GM21423 (cell line): ENCODE measurements around the gene PPCDC.

ENCODE experiments used
- ATAC-seq: cut with Tn5 transposase; IDR thresholded peaks from one replicate; pipeline ENCODE4 v1.9.1; 2021; ENCODE audit warnings: mild to moderate bottlenecking, moderate library complexity; ENCODE audit not compliant: unreplicated experiment

The PPCDC gene

GRCh38 chr15:75008629-75009326, 14.6 kb upstream of the PPCDC start:
- ATAC-seq: peak; percentile 86

- ATAC-seq: no peak
These were observed 7.0 kb upstream of the PPCDC start for GRCh38 chr15:75016431-75016830.

GRCh38 chr15:75019916-75020315, 3.5 kb upstream of the PPCDC start:
- no peak for ATAC-seq

- ATAC-seq: no peak
These were observed 2.0 kb upstream of the PPCDC start for GRCh38 chr15:75021341-75021740.

GRCh38 chr15:75022783-75023180, 608 bp upstream of the PPCDC start:
- ATAC-seq: no peak

- ATAC-seq: no peak
These were observed 664 bp downstream of the PPCDC start for GRCh38 chr15:75023872-75024636.

GRCh38 chr15:75025107-75025506, 1.7 kb downstream of the PPCDC start:
- no peak for ATAC-seq

- ATAC-seq: no peak
These were observed 2.3 kb downstream of the PPCDC start for GRCh38 chr15:75025548-75026260.

- no peak for ATAC-seq
These were observed 4.2 kb downstream of the PPCDC start for GRCh38 chr15:75027551-75027950.

GRCh38 chr15:75028991-75029377, 5.6 kb downstream of the PPCDC start:
- peak; percentile 14 for ATAC-seq

- peak; percentile 59 for ATAC-seq
These were observed 6.1 kb downstream of the PPCDC start for GRCh38 chr15:75029378-75030022.

GRCh38 chr15:75030023-75030413, 6.6 kb downstream of the PPCDC start:
- ATAC-seq: no peak

GRCh38 chr15:75030424-75030823, 7.0 kb downstream of the PPCDC start:
- ATAC-seq: no peak

GRCh38 chr15:75031848-75032247, 8.5 kb downstream of the PPCDC start:
- ATAC-seq: no peak

GRCh38 chr15:75032395-75032794, 9.0 kb downstream of the PPCDC start:
- no peak for ATAC-seq

GRCh38 chr15:75033809-75034208, 10.4 kb downstream of the PPCDC start:
- no peak for ATAC-seq

GRCh38 chr15:75034615-75035014, 11.2 kb downstream of the PPCDC start:
- no peak for ATAC-seq

GRCh38 chr15:75036212-75036616, 12.8 kb downstream of the PPCDC start:
- ATAC-seq: no peak

- ATAC-seq: no peak
These were observed 14.3 kb downstream of the PPCDC start for GRCh38 chr15:75037685-75038084.

GRCh38 chr15:75038231-75038630, 14.8 kb downstream of the PPCDC start:
- ATAC-seq: no peak
